Measurements from ENCODE around the gene ERN1.
"Not testable (repeated sequence)": the region's sequence is repeated elsewhere in the genome, so short reads cannot be mapped to it uniquely, and the experiment has no call there.

ERN1 gene

DNA sequence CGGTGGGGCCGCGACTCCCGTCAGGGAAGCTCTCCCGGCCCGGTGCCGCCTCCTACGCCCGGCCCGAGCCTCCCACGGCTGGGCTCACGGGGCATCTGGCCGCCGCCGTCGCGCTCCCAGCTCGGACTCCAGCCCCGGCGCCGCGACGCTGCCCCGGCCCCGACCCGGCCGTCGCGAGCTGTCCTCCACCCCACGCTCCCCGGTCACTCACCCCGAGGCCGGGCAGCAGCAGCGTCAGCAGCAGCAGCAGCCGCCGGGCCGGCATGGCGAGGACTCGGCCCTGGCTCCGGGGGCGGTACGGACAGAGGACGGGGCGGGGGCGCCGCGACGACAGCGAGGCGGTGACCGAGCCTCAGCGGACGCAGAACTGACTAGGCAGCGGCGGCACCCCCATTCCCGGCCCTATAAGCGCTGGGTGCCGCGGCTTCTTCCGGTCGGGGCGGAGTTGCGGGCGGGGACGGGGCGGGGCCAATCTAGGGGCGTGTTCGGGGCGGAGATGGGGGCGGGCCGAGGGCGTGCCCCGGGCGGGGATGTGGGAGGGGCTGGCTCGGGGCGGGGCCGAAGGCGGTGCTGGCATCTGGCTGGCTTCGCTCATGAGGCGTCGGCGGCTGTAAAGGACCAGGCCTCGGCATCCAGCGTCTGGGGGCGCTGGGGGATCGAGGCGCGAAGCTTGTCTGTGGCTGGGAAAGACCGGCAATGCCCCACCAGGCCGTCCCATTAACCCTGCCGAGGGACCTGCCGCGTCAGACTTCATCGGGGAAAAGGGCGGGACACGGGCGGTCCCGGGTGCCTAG lies at the start of gene ERN1:
Gene ERN1, minus strand, starts transcription at position 380 of the 794 bp plus-strand sequence. Its CDS starts 115 bp downstream, at position 265.
- DNase-seq (ENCODE audit: low spot score), result peak; percentile 97

DNA sequence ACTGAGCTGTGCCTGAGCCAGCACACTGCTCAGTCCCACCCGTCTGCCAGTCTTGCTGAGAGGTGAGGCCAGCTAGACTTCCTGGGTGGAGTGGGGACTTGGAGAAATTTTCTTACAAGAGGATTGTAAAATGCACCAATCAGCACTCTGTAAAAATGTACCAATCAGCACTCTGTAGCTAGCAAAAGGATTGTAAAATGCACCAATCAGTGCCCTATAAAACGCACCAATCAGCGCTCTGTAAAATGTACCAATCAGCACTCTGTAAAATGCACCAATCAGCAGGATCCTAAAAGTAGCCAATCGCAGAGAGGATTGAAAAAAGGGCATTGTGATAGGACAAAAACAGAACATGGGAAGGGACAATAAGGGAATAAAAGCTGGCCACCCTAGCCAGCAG lies 49.1 kb upstream of the ERN1 start:
- not testable (repeated sequence) for DNase-seq (ENCODE audit: low spot score)

DNA sequence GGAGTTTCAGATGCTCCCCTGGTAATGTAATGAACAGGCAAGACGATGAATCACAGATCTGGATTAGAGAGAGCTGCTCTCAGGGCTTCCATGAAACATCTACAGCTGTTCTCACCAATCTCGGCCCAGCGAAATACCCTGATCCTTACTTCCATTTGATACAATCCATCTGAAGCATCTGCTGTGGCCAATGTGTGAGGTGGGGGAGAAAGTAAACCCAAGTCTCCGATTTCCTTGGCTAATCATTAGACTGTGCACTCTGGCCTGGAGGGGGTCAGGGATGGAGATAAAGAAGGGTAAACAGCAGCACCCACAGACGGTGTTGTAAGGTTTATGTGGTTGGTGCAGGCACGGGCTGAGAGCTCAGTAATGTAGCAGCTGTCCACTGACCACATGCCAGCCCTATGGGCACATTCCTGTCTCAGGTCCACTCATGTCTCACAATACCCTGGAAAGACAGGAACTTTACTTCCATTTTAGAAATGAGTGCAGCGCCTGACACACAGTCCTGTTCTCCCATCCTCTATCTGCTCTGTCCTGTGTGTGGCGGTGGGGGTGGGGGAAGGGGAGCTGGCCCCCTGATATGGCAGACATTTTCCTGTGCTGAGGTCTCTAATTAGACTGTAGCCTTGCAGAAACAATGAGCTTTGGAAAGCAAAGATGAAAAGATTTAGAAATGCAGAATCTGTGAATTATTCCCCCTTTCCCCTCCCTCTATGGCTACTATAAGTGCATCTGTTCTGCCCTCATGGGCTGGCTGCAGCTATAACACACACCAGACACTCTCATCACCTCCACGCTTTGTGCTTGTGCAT lies 48.3 kb upstream of the ERN1 start:
- no peak for DNase-seq (ENCODE audit: low spot score)

DNA sequence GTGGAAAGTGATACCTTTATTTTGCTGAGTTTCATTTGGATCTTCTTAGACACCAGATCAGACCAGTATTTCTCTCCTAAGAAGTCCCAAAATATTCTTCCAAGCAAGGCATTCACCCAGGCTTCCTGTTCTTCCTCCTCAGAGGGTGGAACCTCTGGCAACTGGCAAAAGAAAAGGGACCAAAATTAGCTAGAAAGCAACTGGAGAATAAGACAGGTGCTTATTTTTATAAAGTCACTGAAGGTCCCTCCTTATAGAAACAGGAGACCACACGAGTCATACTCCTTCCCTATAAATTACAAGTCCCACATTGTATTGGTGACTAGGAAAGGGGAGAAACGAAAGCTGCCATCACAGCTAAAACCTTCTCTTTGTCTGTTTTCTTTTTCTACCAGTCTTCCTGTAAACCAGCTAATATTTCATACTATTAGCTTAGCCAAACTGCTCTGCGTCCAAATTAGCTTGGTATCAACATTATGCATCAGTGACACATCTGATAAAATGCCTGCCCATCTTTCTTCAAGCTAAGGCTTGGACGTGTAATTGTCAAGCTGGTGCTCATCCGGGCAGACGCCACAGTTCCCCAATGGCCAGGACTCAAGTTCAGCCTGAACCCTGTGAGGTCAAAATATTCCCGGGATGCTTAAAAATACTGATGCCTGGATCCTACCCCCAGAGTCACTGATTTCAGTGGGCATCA lies 47.5 kb upstream of the ERN1 start:
- no peak for DNase-seq (ENCODE audit: low spot score)

DNA sequence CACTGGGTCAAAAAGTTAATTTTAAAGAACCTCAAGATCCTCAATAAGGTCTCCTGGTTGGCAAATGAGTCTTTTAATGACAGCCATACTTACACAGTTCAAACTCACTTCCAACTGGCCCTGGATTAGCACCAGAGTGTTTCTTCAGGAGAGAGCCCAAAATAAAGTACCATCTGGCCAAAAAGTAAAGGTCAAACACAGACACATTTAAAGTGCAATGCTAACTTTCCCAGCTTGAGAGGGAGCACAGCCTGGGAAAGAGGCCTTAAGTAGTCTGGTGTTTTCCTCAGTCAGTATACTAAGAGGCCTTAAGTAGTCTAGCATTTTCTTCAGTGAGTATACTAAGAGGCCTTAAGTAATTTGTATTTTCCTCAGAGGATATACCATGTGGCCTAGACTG lies 46.6 kb upstream of the ERN1 start:
- no peak for DNase-seq (ENCODE audit: low spot score)

DNA sequence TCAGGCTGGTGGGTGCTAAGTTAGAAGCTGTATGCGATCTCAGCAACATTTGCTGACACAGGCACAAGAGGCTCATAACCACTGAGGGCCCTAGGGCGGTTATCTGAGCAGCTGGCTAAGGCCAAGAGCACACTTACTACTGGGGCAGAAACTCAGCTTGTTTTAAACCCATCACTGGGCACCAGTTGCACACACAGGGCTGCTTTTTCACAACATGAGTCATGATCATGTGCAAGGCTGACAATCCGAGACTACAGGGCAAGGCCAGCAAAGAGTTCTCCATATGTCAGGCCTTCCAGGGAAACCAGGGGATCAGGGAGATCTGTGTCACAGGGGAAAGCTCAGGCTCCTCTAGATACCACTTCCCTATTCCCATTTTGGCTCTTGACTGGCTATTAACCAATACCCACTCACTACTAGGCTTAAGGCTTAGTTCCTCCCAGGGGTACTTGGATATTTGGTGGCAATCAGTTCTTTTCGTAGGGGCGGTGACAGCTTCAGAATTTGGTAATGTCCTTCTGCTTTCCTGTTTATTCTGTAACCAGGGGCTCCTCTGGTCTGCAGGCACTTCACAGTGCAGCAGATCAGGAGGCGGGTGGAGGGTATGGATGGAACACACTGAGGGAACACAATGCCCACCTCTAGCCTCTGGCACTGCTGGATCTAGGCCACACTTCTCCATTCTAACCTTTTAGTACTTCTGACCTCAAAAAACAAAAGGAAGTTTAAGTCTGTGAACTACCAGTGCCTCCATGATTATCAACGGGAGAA lies 44.9 kb upstream of the ERN1 start:
- DNase-seq (ENCODE audit: low spot score), result no peak

DNA sequence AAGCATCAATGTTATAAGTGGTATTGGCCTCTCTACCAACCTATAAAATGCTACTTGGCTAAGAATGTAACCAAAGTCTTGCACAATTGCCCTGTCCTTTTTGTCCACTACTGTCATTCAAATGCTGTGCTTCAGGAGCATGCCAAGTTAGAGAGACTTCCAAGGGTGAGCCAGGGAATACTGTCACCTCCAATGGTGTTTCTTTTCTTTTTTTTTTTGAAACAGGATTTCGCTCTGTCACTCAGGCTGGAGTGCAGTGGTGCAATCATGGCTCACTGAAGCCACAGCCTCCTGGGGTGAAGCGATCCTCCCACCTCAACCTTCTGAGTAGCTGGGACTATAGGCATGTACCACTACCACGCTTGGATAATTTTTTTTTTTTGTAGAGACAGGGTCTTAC lies 43.7 kb upstream of the ERN1 start:
- no peak for DNase-seq (ENCODE audit: low spot score)

DNA sequence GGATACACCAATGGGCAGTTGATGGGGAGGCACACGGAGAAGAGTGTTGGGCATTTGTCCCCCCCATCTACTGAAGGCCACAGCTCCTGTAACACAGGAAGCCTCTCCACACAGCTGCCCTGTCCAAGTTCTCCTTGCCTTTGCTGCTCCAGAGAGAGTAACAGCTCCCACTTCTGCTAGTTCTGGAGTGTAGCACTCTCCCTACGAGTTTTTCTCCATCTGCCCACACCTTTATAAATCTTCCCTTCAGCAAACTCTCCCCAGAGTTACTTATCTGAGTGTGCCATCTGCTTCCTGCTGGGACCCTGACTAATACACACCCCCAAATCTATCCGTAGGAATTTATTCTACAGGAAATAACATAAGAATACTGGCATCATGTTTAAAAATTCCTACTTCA lies 42.6 kb upstream of the ERN1 start:
- no peak for DNase-seq (ENCODE audit: low spot score)

DNA sequence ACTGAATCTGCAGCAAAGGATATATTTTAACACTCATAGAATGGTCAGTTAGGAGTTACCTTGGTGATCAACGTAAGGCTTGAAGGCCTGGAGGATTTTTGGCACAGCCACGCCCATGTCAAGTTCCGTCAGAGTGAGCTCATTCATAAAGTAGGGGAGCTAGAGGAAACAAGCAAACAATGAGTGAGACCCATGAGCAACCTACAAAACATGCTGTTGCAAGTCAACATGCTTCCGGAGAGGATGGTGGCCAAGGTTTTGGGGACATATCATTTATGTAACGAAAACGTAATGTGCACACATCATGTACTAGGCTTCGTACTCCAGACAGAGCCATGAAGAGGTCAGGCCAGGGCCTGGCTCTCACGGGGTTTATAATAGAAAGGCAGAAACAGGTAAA lies 41.1 kb upstream of the ERN1 start:
- DNase-seq (ENCODE audit: low spot score), result no peak

DNA sequence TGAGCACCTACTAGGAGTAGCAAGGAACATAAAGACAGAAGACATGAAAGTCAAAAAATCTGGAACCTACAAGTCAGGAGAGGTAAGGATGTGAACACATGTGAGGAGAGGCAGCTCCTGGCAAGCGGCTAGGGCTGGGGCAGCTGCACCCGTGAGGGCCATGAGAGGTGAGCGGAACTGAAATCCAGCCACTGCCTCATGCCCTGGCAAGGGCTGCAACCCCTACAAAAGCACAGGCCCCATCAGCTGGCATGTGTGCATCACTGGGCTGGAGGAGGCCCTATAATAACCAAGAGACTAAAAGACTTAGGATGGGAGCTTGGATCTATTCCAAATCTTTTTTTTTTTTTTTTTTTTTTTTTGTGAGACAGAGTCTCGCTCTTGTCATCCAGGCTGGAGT lies 40.3 kb upstream of the ERN1 start:
- DNase-seq (ENCODE audit: low spot score), result no peak

DNA sequence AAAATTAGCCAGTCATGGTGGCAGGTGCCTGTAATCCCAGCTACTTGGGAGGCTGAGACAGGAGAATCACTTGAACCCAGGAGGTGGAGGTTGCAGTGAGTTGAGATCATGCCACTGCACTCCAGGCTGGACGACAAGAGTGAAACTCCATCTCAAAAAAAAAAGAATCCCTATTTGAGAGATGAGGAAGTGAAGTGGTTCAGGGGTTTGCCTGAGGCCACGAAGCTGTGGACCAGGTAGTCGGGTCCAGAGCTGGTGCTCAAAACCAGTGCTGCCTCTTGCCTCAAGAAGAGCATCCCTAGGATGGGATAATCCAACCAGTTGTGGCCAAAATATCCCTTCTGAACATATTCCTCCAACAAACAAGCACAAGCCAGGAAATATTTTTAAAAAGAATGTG lies 37.7 kb upstream of the ERN1 start:
- not testable (repeated sequence) for DNase-seq (ENCODE audit: low spot score)

DNA sequence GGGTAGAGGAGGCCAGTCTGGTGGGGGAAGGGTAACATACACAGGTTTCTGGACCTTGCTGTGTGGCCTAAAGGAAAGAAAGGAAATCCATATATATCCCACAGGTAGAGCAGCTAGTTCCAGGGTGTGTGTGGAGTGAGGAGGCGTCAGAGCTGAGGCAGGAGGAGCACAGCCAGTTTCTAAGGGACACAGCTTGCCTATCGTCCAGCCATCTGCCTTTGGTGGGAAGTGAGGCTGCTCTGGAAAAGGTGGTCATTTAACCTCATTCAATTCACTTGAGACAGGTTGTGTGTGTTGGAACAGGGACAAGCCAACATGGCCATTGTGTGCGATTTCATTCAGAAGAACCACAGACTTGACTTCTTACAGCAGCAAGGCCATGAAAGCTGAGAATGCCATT lies 36.9 kb upstream of the ERN1 start:
- DNase-seq (ENCODE audit: low spot score), result no peak

DNA sequence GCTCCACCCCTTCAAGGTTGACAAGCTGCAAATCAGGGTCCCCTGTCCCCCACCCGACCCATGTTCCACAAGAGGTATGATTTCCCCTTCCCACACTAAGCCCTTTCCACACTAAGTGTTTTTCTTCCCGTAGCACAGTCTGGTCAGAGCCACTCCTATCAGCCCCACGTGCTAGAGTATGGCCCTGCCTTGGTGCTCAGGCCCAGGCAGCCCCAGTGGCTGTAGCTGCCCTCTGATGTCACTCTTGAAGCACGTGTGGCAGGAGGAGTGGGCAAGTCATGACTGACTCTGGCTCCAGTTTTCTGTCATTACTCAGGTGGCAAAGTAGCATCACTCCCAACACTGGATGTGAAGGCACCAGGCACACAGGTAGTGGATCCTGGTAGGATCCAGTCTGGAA lies 35.4 kb upstream of the ERN1 start:
- DNase-seq (ENCODE audit: low spot score), result no peak

DNA sequence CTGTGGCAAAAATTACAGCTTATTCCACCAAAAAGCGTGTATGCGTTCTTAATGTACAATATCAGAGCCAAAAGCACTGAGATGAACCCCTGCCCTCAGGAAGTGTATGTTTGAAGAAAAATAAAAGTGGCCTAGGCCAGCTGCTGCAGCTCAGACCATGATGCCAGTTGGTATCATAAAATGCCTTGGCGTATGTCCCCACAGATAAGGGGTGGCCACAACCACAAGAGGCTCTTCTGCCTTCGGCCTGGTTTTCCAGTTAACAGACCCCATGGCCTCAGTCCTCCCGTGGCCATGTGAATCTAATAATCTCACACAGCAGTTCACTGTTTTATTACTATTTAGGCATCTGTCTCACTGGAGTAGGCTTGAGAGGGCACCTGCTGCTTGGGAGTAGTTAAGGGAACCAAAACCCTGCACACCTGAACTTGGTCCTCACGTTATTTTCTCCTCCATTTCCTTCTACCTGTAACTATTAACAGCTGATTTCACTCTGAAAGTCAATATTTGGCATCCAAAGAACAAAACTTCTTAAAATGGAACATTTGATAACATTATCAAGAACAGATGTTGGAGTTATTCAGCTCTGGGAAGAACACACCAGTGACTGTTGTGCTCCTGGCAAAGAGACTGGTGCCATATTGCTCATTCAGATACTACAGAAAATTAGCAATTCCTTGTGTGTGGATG lies 34.8 kb upstream of the ERN1 start:
- DNase-seq (ENCODE audit: low spot score), result no peak

DNA sequence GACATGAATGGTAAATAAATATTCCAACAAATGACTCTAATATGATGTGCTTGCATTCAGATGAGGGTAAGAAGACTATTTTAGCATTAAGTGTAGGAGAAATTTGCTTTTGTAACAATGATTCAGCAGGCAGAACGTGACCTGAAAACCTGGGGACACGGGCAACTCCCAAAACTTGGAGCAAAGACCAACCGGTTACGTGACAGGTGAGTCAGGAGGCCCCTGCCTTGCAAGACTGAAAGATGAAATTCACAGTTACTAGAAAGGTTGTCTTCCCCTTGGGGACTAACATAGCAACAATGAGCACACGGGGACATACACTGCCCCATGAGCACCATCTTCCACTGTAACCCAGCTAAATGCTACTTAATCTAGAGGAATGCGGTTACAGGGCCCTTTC lies 33.5 kb upstream of the ERN1 start:
- DNase-seq (ENCODE audit: low spot score), result no peak

DNA sequence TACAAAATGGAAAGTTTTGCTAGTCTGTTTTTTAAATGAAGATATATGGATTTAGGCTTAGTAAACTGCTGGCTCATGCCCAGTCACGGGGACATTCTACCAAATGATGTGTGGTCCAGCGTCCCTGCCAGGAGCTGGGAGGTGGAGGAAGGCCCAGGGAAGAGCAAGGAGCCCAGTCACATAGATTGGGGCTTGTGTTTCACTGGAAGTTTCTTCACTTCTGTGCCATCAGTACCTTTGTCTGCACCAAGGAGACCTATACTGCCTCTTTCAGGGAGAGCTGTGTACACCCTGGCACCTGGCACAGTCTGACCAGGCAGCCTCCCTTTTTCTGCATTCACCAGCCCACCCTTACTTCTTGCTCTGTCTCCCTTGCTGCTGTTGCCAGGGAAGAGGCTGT lies 32.6 kb upstream of the ERN1 start:
- DNase-seq (ENCODE audit: low spot score), result no peak

DNA sequence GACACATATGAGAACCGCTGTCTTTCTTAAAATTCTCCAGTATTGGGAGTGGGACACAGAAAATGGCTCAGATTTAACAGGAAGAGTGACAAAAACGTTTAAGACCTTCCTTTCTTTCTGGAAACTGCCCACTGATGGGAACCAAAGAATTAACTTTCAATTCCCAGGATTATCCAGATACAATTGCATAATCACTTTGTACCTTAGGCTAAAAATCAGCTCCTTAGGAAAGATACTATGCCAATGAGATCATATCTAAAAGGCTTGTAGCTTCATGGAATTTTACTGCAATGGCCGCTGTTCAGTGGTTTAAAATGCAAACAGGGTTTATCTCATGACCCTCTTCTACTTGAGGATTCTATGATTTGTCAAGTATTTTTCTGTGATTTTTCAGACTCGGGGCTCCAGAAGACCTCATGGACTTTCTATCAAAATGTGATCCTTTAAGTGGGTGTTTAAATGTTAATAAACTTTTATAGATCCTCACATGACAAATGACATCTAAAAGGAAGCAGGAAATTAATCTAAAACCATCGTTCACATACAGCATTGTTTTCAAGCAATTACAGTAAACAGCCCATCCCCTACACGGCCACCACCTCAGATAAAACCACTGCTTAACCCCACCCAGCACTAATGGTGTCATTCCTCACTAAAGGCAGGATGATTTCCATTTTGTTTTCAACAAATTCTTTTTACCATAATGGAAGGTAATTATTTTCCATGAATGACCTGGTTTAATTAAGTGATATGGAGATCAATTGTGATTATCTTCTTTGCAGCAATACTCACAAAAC lies 31.6 kb upstream of the ERN1 start:
- DNase-seq (ENCODE audit: low spot score), result no peak

DNA sequence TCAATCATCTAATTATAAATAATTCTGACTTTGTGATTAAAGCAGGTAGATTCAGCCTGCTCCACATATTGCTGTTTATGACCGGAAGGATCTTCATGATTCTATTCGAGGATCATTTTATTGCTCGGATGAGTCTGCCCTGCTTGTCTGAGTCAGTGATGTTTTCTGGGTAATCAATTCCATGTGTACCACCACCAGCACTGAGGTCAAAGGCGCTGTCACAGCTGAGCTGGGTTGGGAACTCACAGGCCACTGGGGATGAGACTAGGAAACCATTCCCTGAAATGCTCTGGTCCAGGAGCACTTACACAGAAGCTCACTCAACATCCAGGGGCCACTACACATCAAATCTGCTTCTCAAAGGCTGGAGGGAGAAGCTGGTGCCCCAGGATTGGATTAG lies 30.4 kb upstream of the ERN1 start:
- DNase-seq (ENCODE audit: low spot score), result no peak

DNA sequence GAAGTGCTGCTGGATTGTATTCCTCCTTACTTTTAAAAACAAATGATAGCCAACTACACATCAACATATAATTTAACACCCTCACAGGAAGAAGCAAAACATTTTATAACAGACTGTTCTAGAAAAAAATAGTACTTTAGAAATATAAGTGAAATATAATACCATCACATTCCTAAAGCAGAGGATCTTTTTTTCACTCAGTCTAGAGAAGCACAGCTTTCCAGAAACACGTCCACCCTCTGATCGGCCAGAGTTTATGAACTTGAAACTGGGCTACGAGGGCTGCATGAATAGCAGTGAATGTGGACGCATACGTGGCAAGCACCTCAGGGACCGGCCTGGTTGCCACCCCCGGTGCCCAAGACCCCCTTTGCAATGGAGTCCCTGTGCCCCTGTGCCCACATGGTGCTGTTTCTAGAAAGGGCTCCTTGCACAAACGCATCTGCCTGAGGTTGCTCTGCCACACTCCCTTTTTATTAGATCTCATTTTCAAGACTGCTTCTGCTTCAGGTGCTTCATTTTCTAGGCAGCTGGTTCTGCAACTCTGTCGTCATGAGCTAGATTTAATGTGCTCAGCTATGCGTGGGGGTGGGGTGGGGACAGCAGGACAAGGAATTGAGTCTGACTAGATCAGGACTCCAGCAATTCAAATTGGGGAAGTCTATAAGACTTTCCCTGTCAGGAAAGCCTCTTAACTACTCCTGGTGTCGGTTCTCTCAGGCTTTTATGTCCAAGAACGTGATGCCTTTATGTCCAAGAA lies 29.1 kb upstream of the ERN1 start:
- DNase-seq (ENCODE audit: low spot score), result no peak

DNA sequence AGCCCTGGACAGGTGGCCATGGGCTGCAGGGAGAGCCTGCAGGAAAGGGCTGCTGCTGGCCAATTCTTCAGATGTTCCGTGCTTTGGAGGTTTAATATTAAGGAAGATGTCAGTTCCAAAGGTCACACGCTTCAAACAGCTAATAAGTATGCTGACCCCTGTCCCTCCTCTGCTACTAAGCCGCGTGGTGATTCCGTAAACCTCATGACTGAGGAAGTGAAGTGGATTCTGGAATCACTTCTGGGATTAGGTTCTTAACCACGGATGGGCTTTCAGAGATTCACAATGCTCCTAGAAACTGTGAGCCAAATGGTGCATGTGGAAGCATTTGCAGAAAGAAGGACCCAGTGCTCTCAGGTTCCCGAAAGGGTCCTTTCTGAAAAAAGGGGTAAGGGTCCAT lies 28.5 kb upstream of the ERN1 start:
- DNase-seq (ENCODE audit: low spot score), result no peak
